Measurements from ENCODE around the gene NHEJ1. TPM values are rescaled to one million over a fixed set of nuclear protein-coding genes. Genes with fewer than 3 reads are reported as not detected.

NHEJ1 gene
- polyA plus RNA-seq, 1 donor (not counting 4 experiments of a cell fraction or from before 2014, with no cell fraction given) = 13.1 TPM

GRCh38 chr2:219109471-219109870, 51.1 kb downstream of the NHEJ1 start:
- H4K20me1 ChIP-seq (ENCODE audit: control insufficient read depth, extremely low read depth, insufficient read depth, low read length) = no peaks in the 10 kb centered on the region
- H3K9ac ChIP-seq (ENCODE audit: control insufficient read depth, extremely low read depth, insufficient read depth, low read length) = no peak overlapping the region
- no peaks in the 10 kb centered on the region for H3K36me3 ChIP-seq (ENCODE audit: control insufficient read depth in 2 of 2, extremely low read depth in 1 of 2, insufficient read depth in 2 of 2, low read length in 2 of 2)
- H3K9me3 ChIP-seq (ENCODE audit: control insufficient read depth, low read depth, low read length) = no peaks in the 10 kb centered on the region
- H3K27me3 ChIP-seq (ENCODE audit: control insufficient read depth, extremely low read depth, insufficient read depth, low read length) = no peaks in the 10 kb centered on the region
- TF ChIP-seq EZH2 (IDR thresholded peaks at IDR 0.05; ENCODE audit: low read length) (no peak), CTCF (optimal IDR thresholded peaks at IDR 0.05 in 1 of 3, IDR thresholded peaks at IDR 0.05 in 1 of 3, conservative IDR thresholded peaks at IDR 0.05 in 1 of 3; ENCODE audit: extremely low read depth in 1 of 3, insufficient read depth in 2 of 3, low read length in 3 of 3) (no peak)
- DNase-seq (ENCODE audit: low read depth, low spot score) = no peak
- H3K4me3 ChIP-seq (ENCODE audit: control insufficient read depth in 2 of 3, extremely low read depth in 1 of 3, insufficient read depth in 2 of 3, low read depth in 1 of 3, low read length in 3 of 3) = no peak overlapping the region
- H3K79me2 ChIP-seq (ENCODE audit: control insufficient read depth, insufficient read depth, low read length) = no peaks in the 10 kb centered on the region
- no peak overlapping the region for H2AFZ ChIP-seq (ENCODE audit: control insufficient read depth, low read length)
- no peak for FAIRE-seq
- H3K9me1 ChIP-seq (ENCODE audit: control insufficient read depth, extremely low read depth, insufficient read depth, low read length) = no peaks in the 10 kb centered on the region
- no peak overlapping the region for H3K27ac ChIP-seq (ENCODE audit: control insufficient read depth, insufficient read depth, low read length)
- H3K4me1 ChIP-seq (ENCODE audit: control insufficient read depth, extremely low read depth, insufficient read depth, low read length) = no peaks in the 10 kb centered on the region
- H3K4me2 ChIP-seq (ENCODE audit: control insufficient read depth, extremely low read depth, insufficient read depth, low read depth, low read length) = no peak overlapping the region
- dilution Hi-C loops (cut with MboI; ENCODE audit: extremely low pct_ligation_motif_present, low sequenced_read_pairs) = no loop called here

- H3K9me3 ChIP-seq (ENCODE audit: control insufficient read depth, low read depth, low read length) = no peaks in the 10 kb centered on the region
- no peak overlapping the region for H3K9ac ChIP-seq (ENCODE audit: control insufficient read depth, extremely low read depth, insufficient read depth, low read length)
- DNase-seq (ENCODE audit: low read depth, low spot score) = no peak
- H2AFZ ChIP-seq (ENCODE audit: control insufficient read depth, low read length) = no peak overlapping the region
- no peaks in the 10 kb centered on the region for H3K79me2 ChIP-seq (ENCODE audit: control insufficient read depth, insufficient read depth, low read length)
- no peak overlapping the region for H3K4me3 ChIP-seq (ENCODE audit: control insufficient read depth in 2 of 3, extremely low read depth in 1 of 3, insufficient read depth in 2 of 3, low read depth in 1 of 3, low read length in 3 of 3)
- FAIRE-seq = no peak
- H3K27me3 ChIP-seq (ENCODE audit: control insufficient read depth, extremely low read depth, insufficient read depth, low read length) = no peaks in the 10 kb centered on the region
- no peaks in the 10 kb centered on the region for H3K9me1 ChIP-seq (ENCODE audit: control insufficient read depth, extremely low read depth, insufficient read depth, low read length)
- no peaks in the 10 kb centered on the region for H3K4me1 ChIP-seq (ENCODE audit: control insufficient read depth, extremely low read depth, insufficient read depth, low read length)
- H3K4me2 ChIP-seq (ENCODE audit: control insufficient read depth, extremely low read depth, insufficient read depth, low read depth, low read length) = no peak overlapping the region
- TF ChIP-seq CTCF (optimal IDR thresholded peaks at IDR 0.05 in 1 of 3, IDR thresholded peaks at IDR 0.05 in 1 of 3, conservative IDR thresholded peaks at IDR 0.05 in 1 of 3; ENCODE audit: extremely low read depth in 1 of 3, insufficient read depth in 2 of 3, low read length in 3 of 3) = no peak
- TF ChIP-seq EZH2 (IDR thresholded peaks at IDR 0.05; ENCODE audit: low read length) = no peak
- no peak overlapping the region for H3K27ac ChIP-seq (ENCODE audit: control insufficient read depth, insufficient read depth, low read length)
- no peaks in the 10 kb centered on the region for H4K20me1 ChIP-seq (ENCODE audit: control insufficient read depth, extremely low read depth, insufficient read depth, low read length)
- dilution Hi-C loops (cut with MboI; ENCODE audit: extremely low pct_ligation_motif_present, low sequenced_read_pairs) = no loop called here
- no peaks in the 10 kb centered on the region for H3K36me3 ChIP-seq (ENCODE audit: control insufficient read depth in 2 of 2, extremely low read depth in 1 of 2, insufficient read depth in 2 of 2, low read length in 2 of 2)
Measured at GRCh38 chr2:219107758-219108157, 52.9 kb downstream of the NHEJ1 start.
